Measurements from ENCODE around the gene DAO. TPM values are rescaled to one million over a fixed set of nuclear protein-coding genes. Genes with fewer than 3 reads are reported as not detected.

Gene DAO
- total and polyA plus RNA-seq, 7 experiments from 2014 or later, result not detected

DNA sequence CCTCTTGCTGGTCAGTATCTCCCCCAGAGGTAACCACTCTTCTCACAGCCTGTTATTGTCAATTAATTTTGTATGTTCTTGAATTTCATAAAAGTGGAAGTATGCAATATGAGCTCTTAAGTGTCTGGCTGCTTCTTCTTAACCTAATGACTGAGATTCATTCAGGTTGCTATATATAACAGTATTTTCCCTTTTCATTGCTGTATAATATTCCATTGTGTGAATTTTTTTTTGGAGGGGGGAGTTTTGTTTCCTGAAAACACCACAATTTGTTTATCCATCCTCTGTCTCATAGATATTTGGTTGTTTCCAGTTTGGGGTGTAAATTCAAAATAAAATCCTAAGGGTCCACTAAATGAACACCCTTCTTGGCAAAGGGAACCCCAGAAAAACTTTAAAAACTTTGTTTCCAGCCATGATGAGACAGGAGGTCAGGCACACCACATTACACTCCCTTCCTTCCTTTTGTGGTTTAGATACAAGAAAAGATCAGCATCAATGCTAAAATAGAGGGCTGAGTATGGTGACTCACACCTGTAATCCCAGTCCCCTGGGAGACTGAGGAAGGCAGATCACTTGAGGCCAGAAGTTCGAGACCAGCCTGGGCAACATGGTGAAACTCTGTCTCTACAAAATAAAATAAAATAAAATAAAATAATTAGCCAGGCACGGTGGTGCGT, 4.1 kb upstream of the DAO start:
- H3K4me3 Mint-ChIP-seq, result no peak overlapping the region
- intact Hi-C loops (cut with micrococcal nuclease), result no loop called here

DNA sequence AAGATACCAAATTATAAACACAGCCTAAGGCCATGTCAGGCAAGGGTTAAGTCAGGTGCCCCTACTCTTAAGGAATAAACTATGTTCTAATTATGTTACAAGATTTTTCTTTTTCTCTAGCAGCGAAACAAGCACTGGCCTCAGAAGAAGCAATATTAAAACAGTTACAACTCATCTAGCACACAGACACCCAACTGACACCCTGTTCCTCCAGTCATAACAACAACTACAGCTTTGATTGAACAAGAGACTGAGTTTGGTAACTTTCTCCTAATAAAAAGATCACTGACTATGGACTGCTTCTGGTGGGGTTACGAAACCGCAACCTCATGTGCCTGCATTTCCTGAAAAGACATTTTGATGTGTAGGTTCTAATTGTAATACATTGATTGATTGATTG, 3.3 kb upstream of the DAO start:
- Mint-ChIP-seq H3K27me3 (no peaks in the 10 kb centered on the region), H3K9me3 (peaks cover 0 to 8% (median 0%) of the 10 kb centered on the region in 11 donors), H3K4me3 (no peak overlapping the region), H3K27ac (no peak overlapping the region), H3K4me1 (peaks cover 0 to 6% (median 0%) of the 10 kb centered on the region in 7 donors), H3K36me3 (no peaks in the 10 kb centered on the region)
- Histone ChIP-seq H3K9me3 (ENCODE audit: control insufficient read depth in 2 of 3, low read length in 3 of 3) (no peaks in the 10 kb centered on the region), H3K4me3 (ENCODE audit: low read length) (no peak overlapping the region), H3K27ac (ENCODE audit: low read depth, low read length) (no peak overlapping the region), H3K36me3 (ENCODE audit: control insufficient read depth in 2 of 3, insufficient read depth in 3 of 3, low read length in 3 of 3) (no peaks in the 10 kb centered on the region), H3K4me1 (ENCODE audit: control insufficient read depth in 2 of 2, insufficient read depth in 2 of 2, low read length in 2 of 2) (no peaks in the 10 kb centered on the region), H3K27me3 (ENCODE audit: control insufficient read depth in 2 of 2, insufficient read depth in 2 of 2, low read length in 2 of 2) (no peaks in the 10 kb centered on the region)
- no peak for ATAC-seq
- CTCF ChIA-PET, result no interaction called here
- POLR2A ChIA-PET, result no interaction called here
- DNase-seq, result no peak
- intact Hi-C loops (cut with micrococcal nuclease), result no loop called here

More for the DNA sequence above, 4.1 kb upstream of the DAO start:
- H3K4me1 ChIP-seq (ENCODE audit: control insufficient read depth in 2 of 2, insufficient read depth in 2 of 2, low read length in 2 of 2), result no peaks in the 10 kb centered on the region
- ChIA-PET CTCF (no interaction called here), POLR2A (no interaction called here)
- Mint-ChIP-seq H3K27me3 (no peaks in the 10 kb centered on the region), H3K9me3 (peaks cover 0 to 8% (median 0%) of the 10 kb centered on the region in 11 donors), H3K36me3 (no peaks in the 10 kb centered on the region), H3K27ac (no peak overlapping the region), H3K4me1 (peaks cover 0 to 6% (median 0%) of the 10 kb centered on the region in 7 donors)
- H3K9me3 ChIP-seq (ENCODE audit: control insufficient read depth in 2 of 3, low read length in 3 of 3), result no peaks in the 10 kb centered on the region
- H3K27ac ChIP-seq (ENCODE audit: low read depth, low read length), result no peak overlapping the region
- no peaks in the 10 kb centered on the region for H3K36me3 ChIP-seq (ENCODE audit: control insufficient read depth in 2 of 3, insufficient read depth in 3 of 3, low read length in 3 of 3)
- no peaks in the 10 kb centered on the region for H3K27me3 ChIP-seq (ENCODE audit: control insufficient read depth in 2 of 2, insufficient read depth in 2 of 2, low read length in 2 of 2)
- ATAC-seq, result no peak
- no peak for DNase-seq
- H3K4me3 ChIP-seq (ENCODE audit: low read length), result no peak overlapping the region

DNA sequence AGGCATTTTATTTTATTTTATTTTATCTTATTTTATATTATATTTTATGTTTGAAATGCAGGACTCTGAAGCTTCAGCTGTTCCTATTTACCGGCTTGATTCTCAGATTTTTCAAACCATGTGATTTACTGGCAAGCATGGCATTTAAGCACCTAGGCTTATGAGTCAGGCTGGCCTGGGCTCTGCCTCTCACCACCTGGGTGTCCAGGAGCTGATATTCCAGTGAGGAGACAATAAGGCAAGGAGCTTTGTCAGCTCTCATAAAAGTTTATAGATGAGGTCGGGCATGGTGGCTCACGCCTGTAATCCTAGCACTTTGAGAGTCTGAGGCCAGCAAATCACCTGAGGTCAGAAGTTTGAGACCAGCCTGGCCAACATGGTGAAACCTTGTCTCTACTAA, 2.1 kb downstream of the DAO start:
- intact Hi-C loops (cut with micrococcal nuclease), result no loop called here

GRCh38 chr12:108884116-108885012, 4.5 kb downstream of the DAO start:
- Histone ChIP-seq H3K4me3 (ENCODE audit: low read length) (no peak overlapping the region), H3K27ac (ENCODE audit: low read depth, low read length) (no peak overlapping the region), H3K27me3 (ENCODE audit: control insufficient read depth in 2 of 2, insufficient read depth in 2 of 2, low read length in 2 of 2) (no peaks in the 10 kb centered on the region), H3K9me3 (ENCODE audit: control insufficient read depth in 2 of 3, low read length in 3 of 3) (no peaks in the 10 kb centered on the region), H3K4me1 (ENCODE audit: control insufficient read depth in 2 of 2, insufficient read depth in 2 of 2, low read length in 2 of 2) (no peaks in the 10 kb centered on the region), H3K36me3 (ENCODE audit: control insufficient read depth in 2 of 3, insufficient read depth in 3 of 3, low read length in 3 of 3) (no peaks in the 10 kb centered on the region)
- H3K4me3 Mint-ChIP-seq, result no peak overlapping the region
- no peaks in the 10 kb centered on the region for H3K9me3 Mint-ChIP-seq
- POLR2A ChIA-PET, result no interaction called here
- ATAC-seq, result peak; percentile 93
- no peaks in the 10 kb centered on the region for H3K27me3 Mint-ChIP-seq
- DNase-seq, result peak; percentile 15 to 55 (median 33)
- H3K4me1 Mint-ChIP-seq, result peaks cover 0 to 6% (median 0%) of the 10 kb centered on the region in 7 donors
- intact Hi-C loops (cut with micrococcal nuclease), result loop anchor here (1.0 kb wide), 4 partner anchors 27 to 213 kb away; partner anchors contain the start of genes ALKBH2 (in 1 of the 2), SSH1 (in 1 of the 2) and UNG (in 1 of the 2)
- CTCF ChIA-PET, result interaction anchor here (0.7 to 1.4 kb wide), 4 partner anchors 208 to 216 kb away, joined by 4 to 10 read pairs (median 6); no protein-coding TSS in a partner anchor
- no peaks in the 10 kb centered on the region for H3K36me3 Mint-ChIP-seq
- no peak overlapping the region for H3K27ac Mint-ChIP-seq

More for the DNA sequence above, 2.1 kb downstream of the DAO start:
- no peaks in the 10 kb centered on the region for H3K4me1 ChIP-seq (ENCODE audit: control insufficient read depth in 2 of 2, insufficient read depth in 2 of 2, low read length in 2 of 2)
- ATAC-seq (no peak), DNase-seq (no peak)
- H3K27ac ChIP-seq (ENCODE audit: low read depth, low read length), result no peak overlapping the region
- no peaks in the 10 kb centered on the region for H3K27me3 Mint-ChIP-seq
- CTCF ChIA-PET, result interaction anchor here (2.0 kb wide), 1 partner anchor 212 kb away, joined by 6 read pairs; the partner anchor contains the start of gene ALKBH2
- H3K4me3 ChIP-seq (ENCODE audit: low read length), result no peak overlapping the region
- H3K4me1 Mint-ChIP-seq, result peaks cover 0 to 6% (median 0%) of the 10 kb centered on the region in 7 donors
- no peaks in the 10 kb centered on the region for H3K9me3 ChIP-seq (ENCODE audit: control insufficient read depth in 2 of 3, low read length in 3 of 3)
- POLR2A ChIA-PET, result no interaction called here
- no peak overlapping the region for H3K4me3 Mint-ChIP-seq
- no peaks in the 10 kb centered on the region for H3K27me3 ChIP-seq (ENCODE audit: control insufficient read depth in 2 of 2, insufficient read depth in 2 of 2, low read length in 2 of 2)
- H3K27ac Mint-ChIP-seq, result no peak overlapping the region
- H3K36me3 Mint-ChIP-seq, result no peaks in the 10 kb centered on the region
- H3K9me3 Mint-ChIP-seq, result no peaks in the 10 kb centered on the region
- no peaks in the 10 kb centered on the region for H3K36me3 ChIP-seq (ENCODE audit: control insufficient read depth in 2 of 3, insufficient read depth in 3 of 3, low read length in 3 of 3)

DNA sequence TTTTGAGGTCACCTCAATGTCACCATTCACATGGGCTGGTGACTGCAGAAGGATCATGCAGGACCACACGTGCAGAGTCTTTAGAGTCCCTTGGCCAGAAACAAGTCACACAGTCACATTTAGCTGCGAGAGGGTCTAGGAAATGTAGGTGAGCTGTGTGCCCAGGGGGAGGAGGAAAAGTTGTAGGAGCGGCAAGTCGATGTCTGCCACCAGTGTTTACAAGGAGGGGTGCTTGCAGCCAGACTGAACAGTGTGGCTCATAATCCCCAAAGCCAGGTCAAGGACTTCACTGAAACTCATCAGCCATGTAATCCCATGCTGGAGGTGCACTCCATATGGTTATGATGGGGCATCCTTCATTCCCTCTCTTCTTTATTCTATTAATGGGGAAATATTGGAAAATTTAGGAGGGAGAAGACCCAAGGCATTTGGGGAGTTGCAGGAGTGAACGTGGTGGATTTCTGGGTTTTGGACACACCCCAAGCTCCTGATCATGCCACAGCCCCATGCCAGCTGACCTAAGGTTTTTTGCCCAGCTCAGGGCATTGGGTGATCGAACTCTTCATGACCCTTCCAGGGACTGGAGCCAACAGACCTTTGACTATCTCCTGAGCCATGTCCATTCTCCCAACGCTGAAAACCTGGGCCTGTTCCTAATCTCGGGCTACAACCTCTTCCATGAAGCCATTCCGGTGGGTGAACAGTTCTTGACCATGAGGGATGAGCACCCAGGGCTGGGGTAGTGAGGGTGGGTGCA, 7.2 kb downstream of the DAO start:
- H3K4me3 ChIP-seq (ENCODE audit: low read length), result no peak overlapping the region
- no peaks in the 10 kb centered on the region for H3K36me3 ChIP-seq (ENCODE audit: control insufficient read depth in 2 of 3, insufficient read depth in 3 of 3, low read length in 3 of 3)
- H3K9me3 ChIP-seq (ENCODE audit: control insufficient read depth in 2 of 3, low read length in 3 of 3), result no peaks in the 10 kb centered on the region
- no peaks in the 10 kb centered on the region for H3K27me3 ChIP-seq (ENCODE audit: control insufficient read depth in 2 of 2, insufficient read depth in 2 of 2, low read length in 2 of 2)
- H3K4me1 Mint-ChIP-seq, result peaks cover 0 to 6% (median 0%) of the 10 kb centered on the region in 7 donors
- DNase-seq, result no peak
- no peak overlapping the region for H3K27ac Mint-ChIP-seq
- no peaks in the 10 kb centered on the region for H3K27me3 Mint-ChIP-seq
- no peak for ATAC-seq
- peaks cover 0 to 6% (median 4%) of the 10 kb centered on the region in 11 donors for H3K9me3 Mint-ChIP-seq
- H3K4me3 Mint-ChIP-seq, result no peak overlapping the region
- ChIA-PET POLR2A (no interaction called here), CTCF (no interaction called here)
- intact Hi-C loops (cut with micrococcal nuclease), result no loop called here
- no peaks in the 10 kb centered on the region for H3K4me1 ChIP-seq (ENCODE audit: control insufficient read depth in 2 of 2, insufficient read depth in 2 of 2, low read length in 2 of 2)
- H3K36me3 Mint-ChIP-seq, result peaks cover 0 to 4% (median 0%) of the 10 kb centered on the region in 5 donors
- H3K27ac ChIP-seq (ENCODE audit: low read depth, low read length), result no peak overlapping the region

GRCh38 chr12:108888031-108888430, 8.1 kb downstream of the DAO start:
- peaks cover 0 to 6% (median 4%) of the 10 kb centered on the region in 11 donors for H3K9me3 Mint-ChIP-seq

More at GRCh38 chr12:108888031-108888430, 8.1 kb downstream of the DAO start:
- Mint-ChIP-seq H3K36me3 (peaks cover 0 to 4% (median 0%) of the 10 kb centered on the region in 5 donors), H3K4me1 (peaks cover 0 to 6% (median 0%) of the 10 kb centered on the region in 7 donors), H3K4me3 (no peak overlapping the region), H3K27ac (no peak overlapping the region), H3K27me3 (no peaks in the 10 kb centered on the region)
- intact Hi-C loops (cut with micrococcal nuclease), result no loop called here
- CTCF ChIA-PET, result no interaction called here
- POLR2A ChIA-PET, result no interaction called here
- H3K36me3 ChIP-seq (ENCODE audit: control insufficient read depth in 2 of 3, insufficient read depth in 3 of 3, low read length in 3 of 3), result no peaks in the 10 kb centered on the region
- no peaks in the 10 kb centered on the region for H3K4me1 ChIP-seq (ENCODE audit: control insufficient read depth in 2 of 2, insufficient read depth in 2 of 2, low read length in 2 of 2)
- no peak for ATAC-seq
- H3K4me3 ChIP-seq (ENCODE audit: low read length), result no peak overlapping the region
- no peaks in the 10 kb centered on the region for H3K27me3 ChIP-seq (ENCODE audit: control insufficient read depth in 2 of 2, insufficient read depth in 2 of 2, low read length in 2 of 2)
- no peak overlapping the region for H3K27ac ChIP-seq (ENCODE audit: low read depth, low read length)
- no peaks in the 10 kb centered on the region for H3K9me3 ChIP-seq (ENCODE audit: control insufficient read depth in 2 of 3, low read length in 3 of 3)
- no peak for DNase-seq

All from naive thymus-derived CD4-positive, alpha-beta T cell (primary cell).